ENCODE results near the gene ZNF710. TPM values are rescaled to one million over a fixed set of nuclear protein-coding genes. Genes with fewer than 3 reads are reported as not detected.

The ZNF710 gene
- total and polyA plus RNA-seq, 2 of the 8 experiments (the other 6 are each of a cell fraction or from before 2014, with no cell fraction given), result 10.5 to 24.0 TPM

- TF ChIP-seq POLR2A (IDR thresholded peaks at IDR 0.05; ENCODE audit: control extremely low read depth in 1 of 2, low read depth in 2 of 2, low read length in 2 of 2), result no peak
These were observed 27.3 kb downstream of the ZNF710 start (continued) for GRCh38 chr15:90028376-90028944.

Data from H1 (cell line).